OCI-LY7 (cell line): ENCODE measurements around the gene DUSP14.

Experiments
- EZH2phosphoT487 ChIP-seq: fragments of 200-600 bp; sonication (generic); IDR thresholded peaks from 2 replicates; pipeline ENCODE4 v1.6.1; 2018; ENCODE audit warnings: low read depth, borderline replicate concordance, mild to moderate bottlenecking, mixed run types, antibody characterized with exemption, low read length, moderate library complexity, mixed read lengths
- TF ChIP-seq, protein P1 (sequence below): fragments of 200-600 bp; sonication (generic); conservative IDR thresholded peaks from 2 replicates; pipeline ENCODE4 v1.5.1; 2014; ENCODE audit warnings: mild to moderate bottlenecking, antibody characterized with exemption, low read length, moderate library complexity, mixed read lengths

DNA sequence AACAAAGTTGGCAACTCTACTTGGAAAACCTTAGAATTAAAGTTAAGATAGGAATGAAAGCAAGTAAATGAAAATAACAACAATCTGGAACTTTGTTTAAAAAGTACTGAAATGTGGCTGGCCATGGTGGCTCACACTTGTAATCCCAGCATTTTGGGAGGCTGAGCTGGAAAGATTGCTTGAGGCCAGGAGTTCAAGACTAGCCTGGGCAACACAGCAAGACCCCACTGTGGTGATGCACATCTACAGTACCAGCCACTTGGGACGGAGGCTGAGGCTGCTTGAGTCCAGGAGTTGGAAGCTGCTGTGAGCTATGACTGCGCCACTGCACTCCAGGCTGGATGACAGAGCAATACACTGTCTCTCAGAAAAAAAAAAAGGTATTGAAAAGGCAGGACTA, 67.8 kb downstream of the DUSP14 start:
- TF ChIP-seq, protein P1, sequence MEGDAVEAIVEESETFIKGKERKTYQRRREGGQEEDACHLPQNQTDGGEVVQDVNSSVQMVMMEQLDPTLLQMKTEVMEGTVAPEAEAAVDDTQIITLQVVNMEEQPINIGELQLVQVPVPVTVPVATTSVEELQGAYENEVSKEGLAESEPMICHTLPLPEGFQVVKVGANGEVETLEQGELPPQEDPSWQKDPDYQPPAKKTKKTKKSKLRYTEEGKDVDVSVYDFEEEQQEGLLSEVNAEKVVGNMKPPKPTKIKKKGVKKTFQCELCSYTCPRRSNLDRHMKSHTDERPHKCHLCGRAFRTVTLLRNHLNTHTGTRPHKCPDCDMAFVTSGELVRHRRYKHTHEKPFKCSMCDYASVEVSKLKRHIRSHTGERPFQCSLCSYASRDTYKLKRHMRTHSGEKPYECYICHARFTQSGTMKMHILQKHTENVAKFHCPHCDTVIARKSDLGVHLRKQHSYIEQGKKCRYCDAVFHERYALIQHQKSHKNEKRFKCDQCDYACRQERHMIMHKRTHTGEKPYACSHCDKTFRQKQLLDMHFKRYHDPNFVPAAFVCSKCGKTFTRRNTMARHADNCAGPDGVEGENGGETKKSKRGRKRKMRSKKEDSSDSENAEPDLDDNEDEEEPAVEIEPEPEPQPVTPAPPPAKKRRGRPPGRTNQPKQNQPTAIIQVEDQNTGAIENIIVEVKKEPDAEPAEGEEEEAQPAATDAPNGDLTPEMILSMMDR, result no peak
- no peak for TF ChIP-seq EZH2phosphoT487
